Left ventricle myocardium superior (tissue), 1 donor: Measurements from ENCODE around the gene SERPINA4. TPM values are rescaled to one million over a fixed set of nuclear protein-coding genes. Genes with fewer than 3 reads are reported as not detected.
A peak's percentile ranks its signal among the peaks of the same experiment; 100 is the strongest.
"Not testable (repeated sequence)": the region's sequence is repeated elsewhere in the genome, so short reads cannot be mapped to it uniquely, and the experiment has no call there.

Experiments
- ATAC-seq: fragments of 200-7000 bp; cut with Tn5 transposase; one replicate; pipeline ENCODE4 v1.9.1; 2020; ENCODE audit warnings: mild to moderate bottlenecking, moderate library complexity
- DNase-seq: peaks from one replicate; pipeline ENCODE4 v3.0.0-alpha.2; 2020
- intact Hi-C: fragments of 100-400 bp; cut with micrococcal nuclease; formaldehyde crosslinking; loops from one replicate; pipeline ENCODE4 v1.11.0; 2022
- total RNA-seq: library from RNA; stranded (reverse); fragmentation: NEBNext Ultra II Directional; extraction: Animal tissue kit (Norgen Biotek cat#: 25700); gene quantifications from one replicate; pipeline ENCODE4 v1.2.1, GENCODE V29; 2021
- donor health status: DM: no; HTN: yes; CAD: no; lungs with severe emphysema.

SERPINA4 gene
- total RNA-seq, 1 donor from 2014 or later: not detected

- intact Hi-C loops: no loop called here
- DNase-seq: no peak
These were observed 2.0 kb downstream of the SERPINA4 start for GRCh38 chr14:94562941-94563883.

DNA sequence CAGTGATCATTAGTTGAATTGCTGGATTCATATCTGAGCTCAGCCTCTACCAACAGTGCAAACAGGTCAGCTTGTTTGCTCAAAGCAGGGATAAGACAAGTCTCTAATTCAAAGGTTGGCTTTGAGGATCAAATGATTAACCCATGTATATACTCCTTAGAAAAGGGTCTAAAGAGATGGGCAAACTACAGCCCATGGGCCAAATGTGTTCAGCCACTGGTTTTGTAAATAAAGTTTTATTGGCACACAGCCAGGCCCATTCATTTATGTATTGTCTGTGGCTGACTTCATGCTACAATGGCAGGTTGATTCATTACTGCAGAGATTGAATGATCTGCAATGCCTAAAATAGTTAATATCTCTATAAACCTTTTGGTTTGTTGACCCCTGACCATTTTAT, 3.1 kb downstream of the SERPINA4 start:
- no peak for DNase-seq
- no peak for ATAC-seq
- intact Hi-C loops: no loop called here

More at GRCh38 chr14:94562941-94563883, 2.0 kb downstream of the SERPINA4 start:
- no peak for ATAC-seq

DNA sequence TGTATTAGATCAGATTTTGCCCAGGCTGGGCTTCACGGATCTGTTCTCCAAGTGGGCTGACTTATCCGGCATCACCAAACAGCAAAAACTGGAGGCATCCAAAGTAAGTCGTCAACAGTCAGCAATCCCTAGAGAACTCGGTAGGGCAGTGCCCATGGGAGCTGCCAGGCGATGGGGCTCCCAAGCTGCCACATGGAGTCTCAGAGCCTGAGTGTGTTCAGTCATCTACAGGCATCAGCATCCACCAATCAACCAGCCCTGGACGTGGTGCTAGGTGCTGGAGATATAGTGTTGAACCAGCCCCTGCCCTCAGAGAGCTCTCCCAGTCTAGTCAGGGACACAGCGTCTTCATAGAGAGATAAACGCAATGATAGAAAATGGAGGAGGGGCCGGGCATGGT, 6.9 kb downstream of the SERPINA4 start:
- intact Hi-C loops: no loop called here
- no peak for ATAC-seq

DNA sequence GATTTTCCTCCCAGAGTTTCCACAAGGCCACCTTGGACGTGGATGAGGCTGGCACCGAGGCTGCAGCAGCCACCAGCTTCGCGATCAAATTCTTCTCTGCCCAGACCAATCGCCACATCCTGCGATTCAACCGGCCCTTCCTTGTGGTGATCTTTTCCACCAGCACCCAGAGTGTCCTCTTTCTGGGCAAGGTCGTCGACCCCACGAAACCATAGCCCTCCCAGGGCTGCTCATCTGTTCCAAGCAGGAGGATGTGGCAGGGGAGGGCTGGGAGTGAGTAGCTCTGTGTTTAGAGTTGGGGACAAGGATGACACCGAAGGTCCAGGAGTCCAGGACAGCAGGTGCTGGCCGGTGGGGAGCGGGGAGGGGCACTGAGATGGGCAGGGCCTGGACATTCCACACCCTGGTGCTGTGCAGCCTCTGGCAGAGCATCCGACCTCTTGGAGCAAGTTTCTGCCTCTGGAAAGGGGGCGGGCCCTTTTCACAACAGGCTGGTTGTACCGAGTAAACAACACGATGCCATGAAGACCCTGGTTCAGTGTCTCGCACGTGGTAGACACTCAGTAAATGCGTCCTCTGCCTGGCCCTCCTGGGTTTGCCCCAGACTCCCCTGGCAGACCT, 8.2 kb downstream of the SERPINA4 start:
- intact Hi-C loops: no loop called here

More for the DNA sequence above, 6.9 kb downstream of the SERPINA4 start:
- DNase-seq: no peak

DNA sequence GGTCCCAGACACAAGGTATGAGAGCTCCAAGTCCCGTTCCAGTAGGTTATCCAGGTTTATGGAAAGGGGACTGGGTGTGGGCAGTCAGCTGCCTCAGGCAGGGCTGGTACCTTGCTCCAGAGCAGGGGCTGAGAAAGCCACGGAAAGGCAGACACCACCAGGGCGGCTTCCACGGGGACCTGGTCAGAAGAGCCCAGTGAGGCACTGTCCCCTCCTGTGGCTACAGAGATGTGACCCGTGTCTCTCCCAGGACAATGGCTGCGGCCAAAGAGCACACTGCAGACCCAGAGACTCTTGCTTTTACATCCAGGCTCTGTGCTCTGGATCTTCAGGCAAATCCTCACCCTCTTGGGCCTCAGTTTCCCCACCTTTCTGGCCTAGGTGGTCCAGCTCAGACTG, 8.8 kb downstream of the SERPINA4 start:
- intact Hi-C loops: no loop called here
- DNase-seq (no peak), ATAC-seq (no peak)

More for the DNA sequence above, 8.2 kb downstream of the SERPINA4 start:
- ATAC-seq: no peak
- no peak for DNase-seq

DNA sequence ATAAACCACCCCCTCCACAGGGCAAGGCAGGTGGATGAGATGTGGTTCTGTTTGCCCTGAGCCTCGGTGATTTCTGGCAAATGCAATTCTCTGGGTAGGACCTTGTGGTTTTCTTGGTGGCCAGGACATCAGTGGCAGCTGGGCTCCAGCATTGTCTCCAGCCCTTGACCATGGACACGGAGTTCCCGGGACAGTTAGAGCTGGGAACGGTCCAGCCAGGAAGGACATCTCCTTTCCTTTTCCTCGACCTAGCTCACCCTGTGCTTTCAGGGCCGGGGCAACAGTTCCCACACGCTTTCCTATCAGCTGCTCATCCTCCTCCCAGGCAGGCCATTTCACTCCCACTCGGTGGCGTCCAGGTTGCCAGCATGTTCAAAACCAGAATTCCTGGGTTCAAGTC, 9.2 kb downstream of the SERPINA4 start:
- DNase-seq (no peak), ATAC-seq (no peak)
- intact Hi-C loops: no loop called here

DNA sequence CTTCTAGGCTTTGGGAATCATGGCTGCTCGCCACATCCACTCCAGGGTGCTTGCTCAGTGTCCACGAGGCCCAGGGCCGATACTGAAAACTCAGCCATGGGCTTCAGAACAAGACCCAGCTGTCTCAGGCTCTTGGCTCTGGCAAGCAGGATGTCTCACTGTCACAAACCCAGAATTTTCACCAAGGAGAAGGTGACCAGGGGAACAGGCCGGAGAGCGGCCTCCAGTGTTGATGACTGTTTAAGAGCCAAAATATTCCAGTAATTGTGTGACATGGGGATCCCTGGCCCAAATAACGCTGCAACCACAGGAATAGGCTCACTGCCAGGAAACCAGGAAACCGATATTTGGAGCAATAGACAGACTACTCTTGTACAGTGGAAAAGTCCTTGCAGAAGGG, 10.2 kb downstream of the SERPINA4 start:
- DNase-seq (peak; percentile 61), ATAC-seq (peak; percentile 75)
- intact Hi-C loops: no loop called here

GRCh38 chr14:94571950-94572349, 10.7 kb downstream of the SERPINA4 start:
- DNase-seq: no peak
- intact Hi-C loops: no loop called here
- ATAC-seq: peak; percentile 57

GRCh38 chr14:94572637-94573303, 11.5 kb downstream of the SERPINA4 start:
- DNase-seq (no peak), ATAC-seq (no peak)
- intact Hi-C loops: no loop called here

- DNase-seq: no peak
- ATAC-seq: no peak
- intact Hi-C loops: no loop called here
These were observed 12.4 kb downstream of the SERPINA4 start for GRCh38 chr14:94573475-94574277.

DNA sequence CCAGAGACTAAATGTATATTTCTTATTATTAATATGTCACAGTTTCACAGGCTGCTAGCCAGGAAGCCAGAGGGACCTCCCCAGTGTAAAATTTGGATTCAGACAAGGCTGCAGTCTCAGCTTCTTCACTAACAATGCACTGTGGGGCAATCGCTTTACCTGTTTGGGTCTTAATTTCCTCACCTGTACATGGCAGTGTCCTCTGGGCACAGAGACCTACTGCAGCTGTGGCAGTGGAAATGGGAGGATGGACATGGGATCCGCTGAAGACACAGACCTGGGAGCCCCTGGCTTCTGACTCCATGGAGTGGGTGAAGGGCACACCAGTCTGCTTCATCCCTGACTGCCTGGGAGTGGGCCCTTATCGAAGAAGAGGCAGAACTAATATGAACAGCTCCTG, 13.1 kb downstream of the SERPINA4 start:
- ATAC-seq (no peak), DNase-seq (no peak)
- intact Hi-C loops: no loop called here

DNA sequence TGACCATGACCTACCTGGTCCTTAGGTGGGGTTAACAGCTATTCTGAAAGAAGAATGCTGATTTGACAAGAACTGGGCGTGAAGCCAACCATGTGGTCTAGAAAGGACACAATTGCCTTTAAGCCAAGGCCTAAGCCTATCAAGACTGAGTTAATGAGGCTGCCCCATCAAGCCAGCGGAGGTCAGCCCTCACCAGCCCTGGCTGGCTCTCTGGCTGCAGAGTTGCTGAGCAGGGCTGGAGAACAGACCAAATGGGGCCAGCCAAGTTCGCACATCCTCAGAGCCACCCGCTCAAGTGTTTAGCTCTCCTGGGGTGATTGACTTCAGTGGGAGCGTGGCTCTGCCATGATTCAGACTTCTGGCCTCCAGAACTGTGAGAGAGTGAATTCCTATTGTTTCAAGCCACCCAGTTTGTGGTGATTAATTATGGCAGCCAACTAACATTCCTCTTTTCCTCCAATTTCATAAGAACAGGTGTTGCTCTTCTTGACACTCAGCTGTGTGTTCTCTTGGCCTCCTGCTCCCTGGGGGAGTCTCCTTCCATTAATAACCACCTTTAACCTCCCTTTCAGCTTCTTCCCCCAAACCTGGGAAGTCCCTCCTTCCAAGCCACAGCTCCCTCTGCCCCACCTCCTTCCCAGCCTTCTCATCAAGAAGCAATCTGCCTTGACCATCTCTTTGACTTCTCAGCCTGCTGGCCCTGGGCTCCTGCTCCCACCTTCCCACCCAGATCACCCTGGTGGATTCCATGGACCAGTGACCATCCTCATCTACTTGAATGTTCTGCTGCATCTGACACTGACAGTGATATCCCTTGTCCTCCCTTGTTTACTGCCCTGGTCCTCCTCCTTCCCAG, 14.7 kb downstream of the SERPINA4 start:
- no peak for ATAC-seq
- intact Hi-C loops: no loop called here
- DNase-seq: no peak

- intact Hi-C loops, ATAC-seq, DNase-seq: not testable (repeated sequence)
These were observed 16.2 kb downstream of the SERPINA4 start for GRCh38 chr14:94577472-94577871.

DNA sequence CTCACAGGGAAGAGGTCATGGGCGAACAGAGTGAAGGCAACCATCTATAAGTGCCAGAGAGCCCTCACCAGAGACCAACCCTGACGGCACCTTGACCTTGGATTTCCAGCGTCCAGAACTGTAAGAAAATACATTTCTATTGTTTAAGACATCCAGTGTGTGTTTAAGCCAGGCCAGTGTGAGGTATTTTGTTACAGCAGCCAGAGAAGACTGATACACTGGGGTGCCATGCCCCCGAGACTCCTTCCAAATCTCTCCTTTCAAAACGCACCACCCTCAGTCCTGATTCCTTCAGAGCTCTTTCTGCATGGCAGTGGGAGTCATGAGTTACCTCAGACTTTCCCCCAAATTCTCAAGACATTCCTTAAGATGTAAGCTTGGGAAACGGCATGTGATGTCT, 17.5 kb downstream of the SERPINA4 start:
- no peak for DNase-seq

GRCh38 chr14:94581127-94581999, 20.1 kb downstream of the SERPINA4 start, which contains the start of gene SERPINA5:
Gene SERPINA5 (plus strand): TSS chr14:94581426. CDS start chr14:94587363, 5,937 bp downstream.
- DNase-seq (peak; percentile 74), ATAC-seq (peak; percentile 62)
- intact Hi-C loops: no loop called here

More for the DNA sequence above, 17.5 kb downstream of the SERPINA4 start:
- intact Hi-C loops: no loop called here
- no peak for ATAC-seq

GRCh38 chr14:94582199-94582750, 21.0 kb downstream of the SERPINA4 start:
- intact Hi-C loops: no loop called here
- ATAC-seq: peak; percentile 66
- DNase-seq: peak; percentile 54

DNA sequence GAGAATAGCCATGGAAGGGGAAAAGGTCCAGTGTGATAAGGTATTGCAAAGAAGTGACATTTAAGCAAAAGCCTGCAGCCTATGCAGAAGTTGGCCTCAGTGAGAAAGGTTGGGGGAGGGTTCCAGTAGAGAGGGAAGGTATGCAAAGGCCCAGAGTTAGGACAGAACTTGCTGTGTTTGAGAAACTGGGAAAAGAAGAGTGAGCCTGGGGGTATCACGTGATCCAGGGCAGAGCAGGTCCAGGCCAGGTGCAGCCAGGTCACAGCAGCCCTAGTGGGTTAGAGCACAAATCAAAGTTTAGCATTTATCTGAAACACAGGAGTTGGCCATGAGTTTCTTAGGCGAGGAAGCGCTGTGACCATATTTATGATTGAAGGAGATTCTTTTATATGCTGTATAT, 21.6 kb downstream of the SERPINA4 start:
- ATAC-seq (no peak), DNase-seq (no peak)
- intact Hi-C loops: no loop called here
